Suprapubic skin (tissue), 4 donors: ENCODE results near the gene GPR137B. TPM values are rescaled to one million over a fixed set of nuclear protein-coding genes. Genes with fewer than 3 reads are reported as not detected.
"Not testable (repeated sequence)": the region's sequence is repeated elsewhere in the genome, so short reads cannot be mapped to it uniquely, and the experiment has no call there.

Experiments
- DNase-seq, 2 donors: peaks; one replicate each; pipeline ENCODE4 v3.0.0-alpha.2; 2019; ENCODE audit warnings: low spot score in 2 of 2
- H3K27ac ChIP-seq: fragments of 200-600 bp; sonication (generic); one replicate; pipeline ENCODE4 v1.5.1; 2019
- H3K27me3 ChIP-seq: fragments of 200-600 bp; sonication (generic); one replicate; pipeline ENCODE4 v1.5.1; 2019
- H3K36me3 ChIP-seq: fragments of 200-600 bp; sonication (generic); one replicate; pipeline ENCODE4 v1.5.1; 2019
- H3K4me1 ChIP-seq: fragments of 200-600 bp; sonication (generic); one replicate; pipeline ENCODE4 v1.5.1; 2019
- H3K4me3 ChIP-seq: fragments of 200-600 bp; sonication (generic); one replicate; pipeline ENCODE4 v1.5.1; 2019; ENCODE audit warnings: mild to moderate bottlenecking
- H3K9me3 ChIP-seq: fragments of 200-600 bp; sonication (generic); one replicate; pipeline ENCODE4 v1.5.1; 2019
- EP300 ChIP-seq: sonication (generic); formaldehyde crosslinking; IDR thresholded peaks from one replicate; pipeline ENCODE4 v1.6.1; 2017; ENCODE audit warnings: antibody characterized with exemption
- POLR2A ChIP-seq, 2 donors: fragments of 450-650 bp; IDR thresholded peaks; one replicate each; pipeline ENCODE4 v1.6.1; 2017; ENCODE audit warnings: antibody characterized with exemption in 2 of 2, mild to moderate bottlenecking in 2 of 2, moderate library complexity in 2 of 2
- POLR2AphosphoS5 ChIP-seq, 3 donors: sonication (generic); formaldehyde crosslinking; IDR thresholded peaks; one replicate each; pipeline ENCODE4 v1.6.1; 2017; ENCODE audit warnings: antibody characterized with exemption in 3 of 3
- WGBS: methylation state at CpG from one replicate; pipeline ENCODE4 v1.1.5; 2018; 5-methylcytosine and 5-hydroxymethylcytosine counted together
- total RNA-seq, 4 donors: library from RNA; depleted of rRNA; stranded (reverse); fragments of >200 nt; gene quantifications; one replicate each; pipeline ENCODE4 v1.1.0, GENCODE V29; 2016
- TF ChIP-seq, protein P1 (sequence below), 2 donors: fragments of 200-600 bp in 1 of 2; fragments of 450-650 bp in 1 of 2; sonication (generic) in 1 of 2; IDR thresholded peaks; one replicate each; pipeline ENCODE4 v1.5.1; 2016 to 2019; ENCODE audit warnings: antibody characterized with exemption in 2 of 2, mild to moderate bottlenecking in 1 of 2, moderate library complexity in 1 of 2

The GPR137B gene
- total RNA-seq, 4 donors from 2014 or later, result 34.9 to 60.0 (median 47.2) TPM

- Histone ChIP-seq H3K27me3 (no peaks in the 10 kb centered on the region), H3K9me3 (peaks cover 9% of the 10 kb centered on the region), H3K36me3 (peaks cover 7% of the 10 kb centered on the region), H3K4me1 (no peaks in the 10 kb centered on the region), H3K4me3 (no peak overlapping the region), H3K27ac (no peak overlapping the region)
- TF ChIP-seq, protein P1, sequence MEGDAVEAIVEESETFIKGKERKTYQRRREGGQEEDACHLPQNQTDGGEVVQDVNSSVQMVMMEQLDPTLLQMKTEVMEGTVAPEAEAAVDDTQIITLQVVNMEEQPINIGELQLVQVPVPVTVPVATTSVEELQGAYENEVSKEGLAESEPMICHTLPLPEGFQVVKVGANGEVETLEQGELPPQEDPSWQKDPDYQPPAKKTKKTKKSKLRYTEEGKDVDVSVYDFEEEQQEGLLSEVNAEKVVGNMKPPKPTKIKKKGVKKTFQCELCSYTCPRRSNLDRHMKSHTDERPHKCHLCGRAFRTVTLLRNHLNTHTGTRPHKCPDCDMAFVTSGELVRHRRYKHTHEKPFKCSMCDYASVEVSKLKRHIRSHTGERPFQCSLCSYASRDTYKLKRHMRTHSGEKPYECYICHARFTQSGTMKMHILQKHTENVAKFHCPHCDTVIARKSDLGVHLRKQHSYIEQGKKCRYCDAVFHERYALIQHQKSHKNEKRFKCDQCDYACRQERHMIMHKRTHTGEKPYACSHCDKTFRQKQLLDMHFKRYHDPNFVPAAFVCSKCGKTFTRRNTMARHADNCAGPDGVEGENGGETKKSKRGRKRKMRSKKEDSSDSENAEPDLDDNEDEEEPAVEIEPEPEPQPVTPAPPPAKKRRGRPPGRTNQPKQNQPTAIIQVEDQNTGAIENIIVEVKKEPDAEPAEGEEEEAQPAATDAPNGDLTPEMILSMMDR (IDR thresholded peaks at IDR 0.05), result no peak
- no peak for TF ChIP-seq POLR2A (IDR thresholded peaks at IDR 0.05)
- TF ChIP-seq POLR2AphosphoS5 (IDR thresholded peaks at IDR 0.05), result no peak
- TF ChIP-seq EP300, result no peak
- WGBS, result 81% methylated on average over 19 of the region's 19 CpGs
- no peak for DNase-seq
Observed at GRCh38 chr1:236159704-236160539, 17.6 kb downstream of the GPR137B start.

DNA sequence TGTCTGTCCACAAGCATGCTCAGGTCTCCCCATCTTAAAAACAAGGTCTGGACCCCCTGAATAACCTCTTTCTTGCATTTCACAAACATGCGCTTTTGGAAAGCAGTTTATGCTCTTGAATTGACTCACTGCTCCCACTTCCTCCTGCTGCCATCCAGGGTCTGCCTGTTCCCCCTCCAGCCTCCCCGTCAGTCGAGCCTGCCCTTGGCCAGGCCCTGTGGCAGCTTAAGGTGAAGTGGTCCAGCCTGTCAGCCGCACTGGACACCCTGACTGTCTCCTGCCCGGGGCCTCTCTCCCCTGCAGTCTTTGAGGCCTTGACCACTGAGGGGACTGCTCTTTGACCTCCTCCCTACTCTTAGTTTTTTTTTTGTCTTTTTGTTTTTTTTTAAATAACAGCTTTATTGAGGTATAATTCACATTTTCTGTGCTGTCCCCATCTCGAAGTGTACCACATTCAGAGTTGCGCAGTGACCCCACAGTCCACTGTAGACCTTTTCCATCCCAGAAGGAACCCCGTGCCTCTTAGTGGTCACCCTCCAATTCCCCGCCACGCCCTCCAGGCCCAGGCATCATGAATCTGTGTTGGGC is 18.3 kb downstream of the GPR137B start:
- Histone ChIP-seq H3K4me3 (no peak overlapping the region), H3K27me3 (no peaks in the 10 kb centered on the region), H3K4me1 (no peaks in the 10 kb centered on the region), H3K27ac (no peak overlapping the region), H3K36me3 (peaks cover 7% of the 10 kb centered on the region), H3K9me3 (peaks cover 9% of the 10 kb centered on the region)
- no peak for DNase-seq
- TF ChIP-seq, protein P1 (IDR thresholded peaks at IDR 0.05), result no peak
- no peak for TF ChIP-seq POLR2A (IDR thresholded peaks at IDR 0.05)
- TF ChIP-seq EP300, result no peak
- TF ChIP-seq POLR2AphosphoS5 (IDR thresholded peaks at IDR 0.05), result no peak
- 88% methylated on average over 10 of the region's 10 CpGs for WGBS

GRCh38 chr1:236161230-236161629 is 18.9 kb downstream of the GPR137B start:
- WGBS, result 92% methylated on average over 9 of the region's 9 CpGs

DNA sequence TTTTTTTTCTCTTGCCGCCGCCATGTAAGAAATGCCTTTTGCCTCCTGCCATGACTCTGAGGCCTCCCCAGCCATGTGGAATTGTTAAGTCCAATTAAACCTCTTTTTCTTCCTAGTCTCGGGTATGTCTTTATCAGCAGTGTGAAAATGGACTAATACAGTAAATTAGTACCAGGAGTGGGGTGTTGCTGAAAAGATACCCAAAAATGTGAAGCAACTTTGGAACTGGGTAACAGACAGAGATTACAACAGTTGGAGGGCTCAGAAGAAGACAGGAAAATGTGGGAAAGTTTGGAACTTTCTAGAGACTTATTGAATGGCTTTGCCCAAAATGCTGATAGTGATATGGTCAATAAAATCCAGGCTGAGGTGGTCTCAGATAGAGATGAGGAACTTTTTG is 19.4 kb downstream of the GPR137B start:
- not testable (repeated sequence) for H3K9me3 ChIP-seq, H3K4me3 ChIP-seq, H3K27ac ChIP-seq, DNase-seq, H3K36me3 ChIP-seq, H3K27me3 ChIP-seq, H3K4me1 ChIP-seq
- whole genome bisulfite sequencing, result 93% methylated on average over 3 of the region's 3 CpGs

More at GRCh38 chr1:236161230-236161629, 18.9 kb downstream of the GPR137B start:
- Histone ChIP-seq H3K4me1 (no peaks in the 10 kb centered on the region), H3K9me3 (peaks cover 9% of the 10 kb centered on the region), H3K27ac (no peak overlapping the region), H3K4me3 (no peak overlapping the region), H3K27me3 (no peaks in the 10 kb centered on the region), H3K36me3 (peaks cover 7% of the 10 kb centered on the region)
- TF ChIP-seq POLR2A (IDR thresholded peaks at IDR 0.05) (no peak), POLR2AphosphoS5 (IDR thresholded peaks at IDR 0.05) (no peak), EP300 (no peak)
- TF ChIP-seq, protein P1 (IDR thresholded peaks at IDR 0.05), result no peak
- no peak for DNase-seq

DNA sequence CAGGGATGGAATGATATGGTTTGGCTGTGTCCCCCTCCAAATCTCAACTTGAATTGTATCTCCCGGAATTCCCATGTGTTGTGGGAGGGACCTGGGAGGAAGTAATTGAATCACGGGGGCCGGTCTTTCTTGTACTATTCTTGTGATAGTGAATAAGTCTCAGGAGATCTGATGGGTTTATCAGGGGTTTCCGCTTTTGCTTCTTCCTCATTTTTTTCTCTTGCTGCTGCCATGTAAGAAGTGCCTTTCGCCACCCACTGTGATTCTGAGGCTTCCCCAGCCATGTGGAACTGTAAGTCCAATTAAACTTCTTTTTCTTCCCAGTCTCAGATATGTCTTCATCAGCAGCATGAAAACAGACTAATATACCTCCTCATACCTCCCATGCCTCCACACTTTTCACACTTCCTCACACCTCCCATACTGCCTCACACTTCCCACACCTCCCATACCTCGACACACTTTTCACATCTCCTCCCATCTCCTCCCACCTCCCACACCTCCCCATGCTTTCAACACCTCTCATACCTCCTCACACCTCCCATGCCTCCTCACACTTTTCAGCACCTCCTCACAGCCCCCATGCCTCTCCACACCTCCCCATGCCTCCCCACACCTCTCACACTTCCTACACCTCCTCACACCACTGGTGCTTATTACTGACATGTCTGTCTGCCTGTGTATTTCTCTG is 21.3 kb downstream of the GPR137B start:
- Histone ChIP-seq H3K27ac (no peak overlapping the region), H3K4me1 (no peaks in the 10 kb centered on the region), H3K27me3 (no peaks in the 10 kb centered on the region), H3K9me3 (peaks cover 9% of the 10 kb centered on the region), H3K36me3 (peaks cover 7% of the 10 kb centered on the region), H3K4me3 (no peak overlapping the region)
- WGBS, result 81% methylated on average over 6 of the region's 6 CpGs
- TF ChIP-seq, protein P1 (IDR thresholded peaks at IDR 0.05), result no peak
- no peak for TF ChIP-seq POLR2A (IDR thresholded peaks at IDR 0.05)
- TF ChIP-seq POLR2AphosphoS5 (IDR thresholded peaks at IDR 0.05), result no peak
- TF ChIP-seq EP300, result no peak
- no peak for DNase-seq
